ENCODE results near the gene GNG10. TPM values are rescaled to one million over a fixed set of nuclear protein-coding genes. Genes with fewer than 3 reads are reported as not detected.

Gene GNG10
- total and polyA plus RNA-seq, 2 experiments from 2014 or later, result 23.4 to 59.9 TPM

GRCh38 chr9:111644195-111644772 lies 17.1 kb upstream of the GNG10 start:
- Histone ChIP-seq H3K27ac (no peak overlapping the region), H3K9me3 (ENCODE audit: low read depth) (no peaks in the 10 kb centered on the region), H3K4me1 (ENCODE audit: low read depth) (no peaks in the 10 kb centered on the region), H3K36me3 (peaks cover 1% of the 10 kb centered on the region), H3K27me3 (no peaks in the 10 kb centered on the region), H3K4me3 (no peak overlapping the region)
- TF ChIP-seq CTCF (IDR thresholded peaks at IDR 0.05; ENCODE audit: low read depth, low read length), result no peak
- no peak for DNase-seq (ENCODE audit: low read depth in 1 of 2, low spot score in 1 of 2)

GRCh38 chr9:111645806-111646205 lies 15.6 kb upstream of the GNG10 start:
- TF ChIP-seq CTCF (IDR thresholded peaks at IDR 0.05; ENCODE audit: low read depth, low read length), result no peak
- Histone ChIP-seq H3K4me3 (no peak overlapping the region), H3K27ac (no peak overlapping the region), H3K27me3 (no peaks in the 10 kb centered on the region), H3K9me3 (ENCODE audit: low read depth) (no peaks in the 10 kb centered on the region), H3K4me1 (ENCODE audit: low read depth) (no peaks in the 10 kb centered on the region), H3K36me3 (peaks cover 11% of the 10 kb centered on the region)
- no peak for DNase-seq (ENCODE audit: low read depth in 1 of 2, low spot score in 1 of 2)

- Histone ChIP-seq H3K4me3 (no peak overlapping the region), H3K4me1 (ENCODE audit: low read depth) (no peaks in the 10 kb centered on the region), H3K27ac (no peak overlapping the region), H3K27me3 (no peaks in the 10 kb centered on the region), H3K9me3 (ENCODE audit: low read depth) (no peaks in the 10 kb centered on the region), H3K36me3 (peaks cover 11% of the 10 kb centered on the region)
- no peak for DNase-seq (ENCODE audit: low read depth in 1 of 2, low spot score in 1 of 2)
- TF ChIP-seq CTCF (IDR thresholded peaks at IDR 0.05; ENCODE audit: low read depth, low read length), result no peak
Measured at GRCh38 chr9:111646417-111646816, 15.0 kb upstream of the GNG10 start.

GRCh38 chr9:111648066-111648465 lies 13.3 kb upstream of the GNG10 start:
- H3K27me3 ChIP-seq, result no peaks in the 10 kb centered on the region
- H3K27ac ChIP-seq, result no peak overlapping the region
- no peak overlapping the region for H3K4me3 ChIP-seq
- DNase-seq (ENCODE audit: low read depth in 1 of 2, low spot score in 1 of 2), result peak in 1 of 2 donors; percentile 25
- H3K9me3 ChIP-seq (ENCODE audit: low read depth), result no peaks in the 10 kb centered on the region
- TF ChIP-seq CTCF (IDR thresholded peaks at IDR 0.05; ENCODE audit: low read depth, low read length), result no peak
- peaks cover 13% of the 10 kb centered on the region for H3K36me3 ChIP-seq
- H3K4me1 ChIP-seq (ENCODE audit: low read depth), result no peaks in the 10 kb centered on the region

- Histone ChIP-seq H3K4me3 (no peak overlapping the region), H3K27ac (no peak overlapping the region), H3K36me3 (peaks cover 19% of the 10 kb centered on the region), H3K4me1 (ENCODE audit: low read depth) (no peaks in the 10 kb centered on the region), H3K27me3 (no peaks in the 10 kb centered on the region), H3K9me3 (ENCODE audit: low read depth) (no peaks in the 10 kb centered on the region)
- no peak for TF ChIP-seq CTCF (IDR thresholded peaks at IDR 0.05; ENCODE audit: low read depth, low read length)
- no peak for DNase-seq (ENCODE audit: low read depth in 1 of 2, low spot score in 1 of 2)
Measured at GRCh38 chr9:111649016-111649415, 12.4 kb upstream of the GNG10 start.

Data from cardiac muscle cell (in vitro differentiated cells and primary cell).